Activated CD4-positive, alpha-beta memory T cell treated with anti-CD3 and anti-CD28 coated beads, Interleukin-2, amount 10 ng/mL, durations not matched to agents 7 days and 5 days (primary cell): ENCODE results near the gene TACSTD2. TPM values are rescaled to one million over a fixed set of nuclear protein-coding genes. Genes with fewer than 3 reads are reported as not detected.
"Not testable (repeated sequence)": the region's sequence is repeated elsewhere in the genome, so short reads cannot be mapped to it uniquely, and the experiment has no call there.

Experiments used
- CTCF ChIA-PET: fragments of 350-600 bp; sonication (Branson Sonifier 250); formaldehyde crosslinking; loops from one replicate; lab custom pipeline; 2021; ENCODE audit warnings: antibody characterized with exemption, inconsistent platforms; lab: Charles Lee
- POLR2A ChIA-PET: fragments of 350-600 bp; sonication (Branson Sonifier 250); formaldehyde crosslinking; loops from one replicate; lab custom pipeline; 2021; ENCODE audit warnings: antibody characterized with exemption; lab: Charles Lee
- DNase-seq: peaks from one replicate; pipeline ENCODE4 v3.0.0-alpha.2; 2020
- H3K27ac Mint-ChIP-seq: one replicate; pipeline ENCODE4 v1.8.0; 2021; ENCODE audit warnings: mild to moderate bottlenecking, mixed read lengths
- H3K27me3 Mint-ChIP-seq: one replicate; pipeline ENCODE4 v1.8.0; 2021; ENCODE audit warnings: mixed read lengths
- H3K36me3 Mint-ChIP-seq: one replicate; pipeline ENCODE4 v1.8.0; 2021; ENCODE audit warnings: low read depth, mixed read lengths
- H3K4me1 Mint-ChIP-seq: one replicate; pipeline ENCODE4 v1.8.0; 2021; ENCODE audit warnings: mixed read lengths
- H3K4me3 Mint-ChIP-seq: one replicate; pipeline ENCODE4 v1.8.0; 2021; ENCODE audit warnings: mild to moderate bottlenecking, mixed read lengths
- H3K9me3 Mint-ChIP-seq: one replicate; pipeline ENCODE4 v1.8.0; 2021; ENCODE audit warnings: mixed read lengths
- total RNA-seq, 2 experiments: library from RNA; stranded (reverse); gene quantifications; one replicate each; pipeline ENCODE4 v1.2.3, GENCODE V29; 2021

Gene TACSTD2
- total RNA-seq, 2 experiments from 2014 or later, result not detected

GRCh38 chr1:58571616-58572015, 5.4 kb downstream of the TACSTD2 start:
- Mint-ChIP-seq H3K9me3 (no peaks in the 10 kb centered on the region), H3K4me1 (peaks cover 25% of the 10 kb centered on the region), H3K27me3 (peaks cover 76% of the 10 kb centered on the region), H3K27ac (no peak overlapping the region), H3K4me3 (no peak overlapping the region), H3K36me3 (no peaks in the 10 kb centered on the region)
- POLR2A ChIA-PET, result no interaction called here
- DNase-seq, result no peak
- CTCF ChIA-PET, result no interaction called here

GRCh38 chr1:58570817-58571216, 6.2 kb downstream of the TACSTD2 start:
- Mint-ChIP-seq H3K4me1 (peaks cover 19% of the 10 kb centered on the region), H3K36me3 (no peaks in the 10 kb centered on the region), H3K4me3 (no peak overlapping the region), H3K9me3 (no peaks in the 10 kb centered on the region), H3K27me3 (peaks cover 72% of the 10 kb centered on the region), H3K27ac (no peak overlapping the region)
- no peak for DNase-seq
- ChIA-PET POLR2A (no interaction called here), CTCF (no interaction called here)

GRCh38 chr1:58570094-58570493, 7.0 kb downstream of the TACSTD2 start:
- Mint-ChIP-seq H3K4me3 (no peak overlapping the region), H3K36me3 (no peaks in the 10 kb centered on the region), H3K27ac (no peak overlapping the region), H3K27me3 (peaks cover 67% of the 10 kb centered on the region), H3K4me1 (peaks cover 15% of the 10 kb centered on the region), H3K9me3 (no peaks in the 10 kb centered on the region)
- ChIA-PET POLR2A (no interaction called here), CTCF (no interaction called here)
- no peak for DNase-seq

GRCh38 chr1:58568911-58569310, 8.1 kb downstream of the TACSTD2 start:
- Mint-ChIP-seq H3K36me3 (no peaks in the 10 kb centered on the region), H3K27ac (no peak overlapping the region), H3K4me1 (peaks cover 11% of the 10 kb centered on the region), H3K4me3 (no peak overlapping the region), H3K9me3 (no peaks in the 10 kb centered on the region), H3K27me3 (peaks cover 64% of the 10 kb centered on the region)
- ChIA-PET POLR2A (no interaction called here), CTCF (interaction anchor here (0.6 kb wide), 1 partner anchor 606 kb away, joined by 3 read pairs; no protein-coding TSS in a partner anchor)
- no peak for DNase-seq

- no peak overlapping the region for H3K27ac Mint-ChIP-seq
- H3K4me3 Mint-ChIP-seq, result no peak overlapping the region
- ChIA-PET CTCF (no interaction called here), POLR2A (no interaction called here)
- H3K36me3 Mint-ChIP-seq, result no peaks in the 10 kb centered on the region
- H3K4me1 Mint-ChIP-seq, result peaks cover 6% of the 10 kb centered on the region
- peaks cover 61% of the 10 kb centered on the region for H3K27me3 Mint-ChIP-seq
- no peak for DNase-seq
- H3K9me3 Mint-ChIP-seq, result no peaks in the 10 kb centered on the region
These were observed 8.7 kb downstream of the TACSTD2 start for GRCh38 chr1:58568271-58568860.

GRCh38 chr1:58566339-58566738, 10.7 kb downstream of the TACSTD2 start:
- no peak overlapping the region for H3K4me3 Mint-ChIP-seq
- H3K9me3 Mint-ChIP-seq, result no peaks in the 10 kb centered on the region
- ChIA-PET CTCF (no interaction called here), POLR2A (no interaction called here)
- no peaks in the 10 kb centered on the region for H3K4me1 Mint-ChIP-seq
- H3K27ac Mint-ChIP-seq, result no peak overlapping the region
- DNase-seq, result no peak
- H3K36me3 Mint-ChIP-seq, result no peaks in the 10 kb centered on the region
- peaks cover 60% of the 10 kb centered on the region for H3K27me3 Mint-ChIP-seq

- H3K36me3 Mint-ChIP-seq, H3K27ac Mint-ChIP-seq, CTCF ChIA-PET, H3K4me3 Mint-ChIP-seq, H3K9me3 Mint-ChIP-seq, POLR2A ChIA-PET, DNase-seq, H3K4me1 Mint-ChIP-seq: not testable (repeated sequence)
- H3K27me3 Mint-ChIP-seq, result peaks cover 46% of the 10 kb centered on the region
These were observed 13.3 kb downstream of the TACSTD2 start for GRCh38 chr1:58563715-58564114.

- no peak for DNase-seq
- H3K4me3 Mint-ChIP-seq, result no peak overlapping the region
- no peak overlapping the region for H3K27ac Mint-ChIP-seq
- ChIA-PET CTCF (no interaction called here), POLR2A (interaction anchor here (0.8 to 1.2 kb wide), 2 partner anchors 15 kb away, joined by 3 read pairs; partner anchors contain the start of gene OMA1)
- H3K27me3 Mint-ChIP-seq, result peaks cover 46% of the 10 kb centered on the region
- H3K36me3 Mint-ChIP-seq, result no peaks in the 10 kb centered on the region
- H3K9me3 Mint-ChIP-seq, result no peaks in the 10 kb centered on the region
- H3K4me1 Mint-ChIP-seq, result no peaks in the 10 kb centered on the region
These were observed 15.4 kb downstream of the TACSTD2 start for GRCh38 chr1:58561633-58562032.

- CTCF ChIA-PET, result no interaction called here
- Mint-ChIP-seq H3K27ac (no peak overlapping the region), H3K36me3 (no peaks in the 10 kb centered on the region), H3K4me3 (no peak overlapping the region), H3K27me3 (peaks cover 30% of the 10 kb centered on the region), H3K4me1 (no peaks in the 10 kb centered on the region), H3K9me3 (no peaks in the 10 kb centered on the region)
- DNase-seq, result no peak
- POLR2A ChIA-PET, result no interaction called here
These were observed 21.7 kb downstream of the TACSTD2 start for GRCh38 chr1:58555393-58555792.

- peaks cover 5% of the 10 kb centered on the region for H3K4me1 Mint-ChIP-seq
- peaks cover 32% of the 10 kb centered on the region for H3K27me3 Mint-ChIP-seq
- DNase-seq, result no peak
- ChIA-PET POLR2A (no interaction called here), CTCF (no interaction called here)
- H3K4me3 Mint-ChIP-seq, result no peak overlapping the region
- H3K36me3 Mint-ChIP-seq, result no peaks in the 10 kb centered on the region
- no peak overlapping the region for H3K27ac Mint-ChIP-seq
- H3K9me3 Mint-ChIP-seq, result no peaks in the 10 kb centered on the region
These were observed 25.6 kb downstream of the TACSTD2 start for GRCh38 chr1:58551186-58552140.

- POLR2A ChIA-PET, DNase-seq, H3K36me3 Mint-ChIP-seq, H3K27ac Mint-ChIP-seq, H3K9me3 Mint-ChIP-seq, H3K4me3 Mint-ChIP-seq: not testable (repeated sequence)
- H3K4me1 Mint-ChIP-seq, result peaks cover 18% of the 10 kb centered on the region
- CTCF ChIA-PET, result interaction anchor here (4.2 kb wide), 1 partner anchor 33 kb away, joined by 51 read pairs; no protein-coding TSS in a partner anchor
- peaks cover 26% of the 10 kb centered on the region for H3K27me3 Mint-ChIP-seq
These were observed 27.8 kb downstream of the TACSTD2 start for GRCh38 chr1:58549291-58549690.

GRCh38 chr1:58548371-58548770, 28.7 kb downstream of the TACSTD2 start:
- ChIA-PET POLR2A (no interaction called here), CTCF (interaction anchor here (2.4 to 4.2 kb wide), 2 partner anchors 32 to 104 kb away, joined by 11 to 51 read pairs; no protein-coding TSS in a partner anchor)
- Mint-ChIP-seq H3K36me3 (no peaks in the 10 kb centered on the region), H3K27ac (no peak overlapping the region), H3K4me1 (peaks cover 18% of the 10 kb centered on the region), H3K27me3 (peaks cover 24% of the 10 kb centered on the region), H3K9me3 (no peaks in the 10 kb centered on the region), H3K4me3 (no peak overlapping the region)
- DNase-seq, result no peak
